ENCODE data around the gene GPR21. TPM values are rescaled to one million over a fixed set of nuclear protein-coding genes. Genes with fewer than 3 reads are reported as not detected.

Gene GPR21
- total and polyA plus RNA-seq, 12 donors = 0.14 to 1.7 (median 0.61) TPM; not detected in 3

GRCh38 chr9:123065196-123065595, 31.7 kb downstream of the GPR21 start:
- no peaks in the 10 kb centered on the region for H3K4me1 ChIP-seq (replicated peaks in 1 of 2)
- no peaks in the 10 kb centered on the region for H3K27me3 ChIP-seq
- no peak overlapping the region for H3K27ac ChIP-seq
- H3K36me3 ChIP-seq (replicated peaks in 1 of 2) = peaks cover 0 to 23% of the 10 kb centered on the region in 2 donors
- 91 to 98% (median 93%) methylated on average over 2 of the region's 2 CpGs for WGBS, 4 donors
- no peaks in the 10 kb centered on the region for H3K9me3 ChIP-seq (replicated peaks in 1 of 3)
- intact Hi-C loops (cut with DNase I) = no loop called here
- no peak for TF ChIP-seq CTCF (IDR thresholded peaks at IDR 0.05)
- no peak for TF ChIP-seq POLR2A (IDR thresholded peaks at IDR 0.05)
- H3K4me3 ChIP-seq = no peak overlapping the region
- no peak for DNase-seq

- Histone ChIP-seq H3K9me3 (replicated peaks in 1 of 3) (no peaks in the 10 kb centered on the region), H3K27ac (no peak overlapping the region), H3K4me1 (replicated peaks in 1 of 2) (no peaks in the 10 kb centered on the region), H3K36me3 (replicated peaks in 1 of 2) (peaks cover 0 to 23% of the 10 kb centered on the region in 2 donors), H3K4me3 (no peak overlapping the region), H3K27me3 (no peaks in the 10 kb centered on the region)
- no peak for TF ChIP-seq POLR2A (IDR thresholded peaks at IDR 0.05)
- no peak for TF ChIP-seq CTCF (IDR thresholded peaks at IDR 0.05)
- no peak for DNase-seq
- intact Hi-C loops (cut with DNase I) = no loop called here
- 77 to 85% (median 84%) methylated on average over 1 of the region's 1 CpG for WGBS, 4 donors
Observed at GRCh38 chr9:123067136-123067535, 33.7 kb downstream of the GPR21 start.

DNA sequence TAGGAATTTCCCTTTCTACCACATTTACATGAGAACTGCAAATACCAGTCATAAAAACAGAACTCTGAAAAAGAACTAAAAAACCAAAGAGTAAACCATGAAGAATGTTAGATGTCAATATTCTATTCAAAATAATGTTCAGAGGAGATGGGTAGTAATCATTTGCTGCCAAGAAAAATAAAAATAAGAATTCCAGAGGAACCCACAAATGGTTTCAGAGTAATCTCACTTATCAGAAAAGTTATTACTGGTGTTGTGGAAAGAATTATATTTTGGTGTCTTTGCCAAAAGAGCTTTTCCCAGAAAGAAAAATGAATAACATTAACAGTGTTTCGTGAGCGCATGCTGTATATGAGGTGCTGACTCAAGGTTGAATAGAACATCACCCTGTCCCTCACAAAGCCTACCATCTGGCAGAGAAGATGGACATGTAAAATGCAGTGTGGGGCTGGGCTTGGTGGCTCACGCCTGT, 35.6 kb downstream of the GPR21 start:
- H3K36me3 ChIP-seq (replicated peaks in 1 of 2) = peaks cover 0 to 23% of the 10 kb centered on the region in 2 donors
- no peak for DNase-seq

DNA sequence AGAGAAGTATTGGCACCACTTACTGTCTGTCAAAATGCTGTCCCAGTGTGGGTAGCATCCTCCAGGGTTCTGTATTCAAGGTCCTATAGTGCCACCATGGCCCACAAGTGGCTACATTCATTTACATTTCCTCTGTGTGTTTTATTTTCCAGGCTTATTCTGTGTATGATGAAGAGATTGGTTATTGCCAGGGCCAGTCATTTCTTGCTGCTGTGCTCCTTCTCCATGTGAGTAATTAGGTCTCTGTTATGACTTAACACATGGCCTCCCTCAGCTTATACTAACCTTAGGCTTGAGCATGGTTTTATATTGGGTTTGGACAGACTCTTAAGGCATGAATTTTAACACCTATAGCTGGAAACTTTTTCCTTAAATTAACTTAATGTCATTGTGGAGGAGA, 36.7 kb downstream of the GPR21 start:
- no peak for DNase-seq
- H3K27me3 ChIP-seq = no peaks in the 10 kb centered on the region
- intact Hi-C loops (cut with DNase I) = no loop called here
- H3K36me3 ChIP-seq (replicated peaks in 1 of 2) = peaks cover 0 to 21% of the 10 kb centered on the region in 2 donors
- H3K4me3 ChIP-seq = no peak overlapping the region
- H3K27ac ChIP-seq = no peak overlapping the region
- H3K9me3 ChIP-seq (replicated peaks in 1 of 3) = no peaks in the 10 kb centered on the region
- no peak for TF ChIP-seq CTCF (IDR thresholded peaks at IDR 0.05)
- TF ChIP-seq POLR2A (IDR thresholded peaks at IDR 0.05) = no peak
- peaks cover 0 to 11% of the 10 kb centered on the region in 2 donors for H3K4me1 ChIP-seq (replicated peaks in 1 of 2)

More for the DNA sequence above, 35.6 kb downstream of the GPR21 start:
- peaks cover 0 to 8% of the 10 kb centered on the region in 2 donors for H3K4me1 ChIP-seq (replicated peaks in 1 of 2)
- intact Hi-C loops (cut with DNase I) = no loop called here
- 68 to 83% (median 75%) methylated on average over 3 of the region's 3 CpGs for WGBS, 4 donors
- no peaks in the 10 kb centered on the region for H3K9me3 ChIP-seq (replicated peaks in 1 of 3)
- no peak overlapping the region for H3K4me3 ChIP-seq
- no peaks in the 10 kb centered on the region for H3K27me3 ChIP-seq
- no peak overlapping the region for H3K27ac ChIP-seq
- no peak for TF ChIP-seq CTCF (IDR thresholded peaks at IDR 0.05)
- no peak for TF ChIP-seq POLR2A (IDR thresholded peaks at IDR 0.05)
